Measurements from ENCODE around the gene WFDC1.
"Not testable (repeated sequence)": the region's sequence is repeated elsewhere in the genome, so short reads cannot be mapped to it uniquely, and the experiment has no call there.

The WFDC1 gene

GRCh38 chr16:84334058-84334457, 39.4 kb downstream of the WFDC1 start:
- Histone ChIP-seq H3K27ac (ENCODE audit: low read depth, low read length) (no peak overlapping the region), H3K36me3 (ENCODE audit: control insufficient read depth in 1 of 2, insufficient read depth in 2 of 2, low read length in 2 of 2) (no peaks in the 10 kb centered on the region), H3K4me1 (ENCODE audit: control insufficient read depth in 1 of 2, insufficient read depth in 2 of 2, low read length in 2 of 2) (peaks cover 11 to 21% of the 10 kb centered on the region in 2 donors), H3K4me3 (ENCODE audit: low read depth in 1 of 2, low read length in 2 of 2) (no peak overlapping the region), H3K9me3 (ENCODE audit: control insufficient read depth in 1 of 2, low read length in 2 of 2) (peaks cover 2 to 4% of the 10 kb centered on the region in 2 donors), H3K9ac (ENCODE audit: low read depth in 1 of 2, low read length in 2 of 2) (no peak overlapping the region), H3K27me3 (ENCODE audit: control insufficient read depth in 1 of 2, insufficient read depth in 2 of 2, low read length in 2 of 2) (no peaks in the 10 kb centered on the region)

GRCh38 chr16:84334482-84334881, 39.8 kb downstream of the WFDC1 start:
- H3K4me3 ChIP-seq (ENCODE audit: low read depth in 1 of 2, low read length in 2 of 2): no peak overlapping the region
- H3K27ac ChIP-seq (ENCODE audit: low read depth, low read length): no peak overlapping the region
- no peaks in the 10 kb centered on the region for H3K27me3 ChIP-seq (ENCODE audit: control insufficient read depth in 1 of 2, insufficient read depth in 2 of 2, low read length in 2 of 2)
- H3K4me1 ChIP-seq (ENCODE audit: control insufficient read depth in 1 of 2, insufficient read depth in 2 of 2, low read length in 2 of 2): peaks cover 11 to 19% of the 10 kb centered on the region in 2 donors
- H3K9ac ChIP-seq (ENCODE audit: low read depth in 1 of 2, low read length in 2 of 2): no peak overlapping the region
- peaks cover 2 to 4% of the 10 kb centered on the region in 2 donors for H3K9me3 ChIP-seq (ENCODE audit: control insufficient read depth in 1 of 2, low read length in 2 of 2)
- H3K36me3 ChIP-seq (ENCODE audit: control insufficient read depth in 1 of 2, insufficient read depth in 2 of 2, low read length in 2 of 2): no peaks in the 10 kb centered on the region

- not testable (repeated sequence) for H3K36me3 ChIP-seq (ENCODE audit: control insufficient read depth in 1 of 2, insufficient read depth in 2 of 2, low read length in 2 of 2); H3K9me3 ChIP-seq (ENCODE audit: control insufficient read depth in 1 of 2, low read length in 2 of 2); H3K27me3 ChIP-seq (ENCODE audit: control insufficient read depth in 1 of 2, insufficient read depth in 2 of 2, low read length in 2 of 2)
Measured at GRCh38 chr16:84337236-84337635, 42.6 kb downstream of the WFDC1 start.

GRCh38 chr16:84339311-84339710, 44.6 kb downstream of the WFDC1 start:
- Histone ChIP-seq H3K4me3 (ENCODE audit: low read depth in 1 of 2, low read length in 2 of 2) (no peak overlapping the region), H3K36me3 (ENCODE audit: control insufficient read depth in 1 of 2, insufficient read depth in 2 of 2, low read length in 2 of 2) (no peaks in the 10 kb centered on the region), H3K27ac (ENCODE audit: low read depth, low read length) (no peak overlapping the region), H3K4me1 (ENCODE audit: control insufficient read depth in 1 of 2, insufficient read depth in 2 of 2, low read length in 2 of 2) (peaks cover 26% of the 10 kb centered on the region in 2 donors), H3K27me3 (ENCODE audit: control insufficient read depth in 1 of 2, insufficient read depth in 2 of 2, low read length in 2 of 2) (no peaks in the 10 kb centered on the region), H3K9me3 (ENCODE audit: control insufficient read depth in 1 of 2, low read length in 2 of 2) (peaks cover 2 to 4% of the 10 kb centered on the region in 2 donors), H3K9ac (ENCODE audit: low read depth in 1 of 2, low read length in 2 of 2) (no peak overlapping the region)

More at GRCh38 chr16:84337236-84337635, 42.6 kb downstream of the WFDC1 start:
- H3K4me1 ChIP-seq (ENCODE audit: control insufficient read depth in 1 of 2, insufficient read depth in 2 of 2, low read length in 2 of 2): peaks cover 33 to 40% of the 10 kb centered on the region in 2 donors
- not testable (repeated sequence) for H3K9ac ChIP-seq (ENCODE audit: low read depth in 1 of 2, low read length in 2 of 2); H3K27ac ChIP-seq (ENCODE audit: low read depth, low read length); H3K4me3 ChIP-seq (ENCODE audit: low read depth in 1 of 2, low read length in 2 of 2)

- H3K27me3 ChIP-seq (ENCODE audit: control insufficient read depth in 1 of 2, insufficient read depth in 2 of 2, low read length in 2 of 2): no peaks in the 10 kb centered on the region
- no peak overlapping the region for H3K9ac ChIP-seq (ENCODE audit: low read depth in 1 of 2, low read length in 2 of 2)
- H3K9me3 ChIP-seq (ENCODE audit: control insufficient read depth in 1 of 2, low read length in 2 of 2): peaks cover 2 to 4% of the 10 kb centered on the region in 2 donors
Measured at GRCh38 chr16:84339766-84340165, 45.1 kb downstream of the WFDC1 start.

GRCh38 chr16:84340325-84341040, 45.8 kb downstream of the WFDC1 start:
- H3K9me3 ChIP-seq (ENCODE audit: control insufficient read depth in 1 of 2, low read length in 2 of 2): peaks cover 2 to 4% of the 10 kb centered on the region in 2 donors
- H3K27me3 ChIP-seq (ENCODE audit: control insufficient read depth in 1 of 2, insufficient read depth in 2 of 2, low read length in 2 of 2): no peaks in the 10 kb centered on the region
- H3K4me1 ChIP-seq (ENCODE audit: control insufficient read depth in 1 of 2, insufficient read depth in 2 of 2, low read length in 2 of 2): peaks cover 22% of the 10 kb centered on the region in 2 donors
- no peaks in the 10 kb centered on the region for H3K36me3 ChIP-seq (ENCODE audit: control insufficient read depth in 1 of 2, insufficient read depth in 2 of 2, low read length in 2 of 2)
- no peak overlapping the region for H3K27ac ChIP-seq (ENCODE audit: low read depth, low read length)
- no peak overlapping the region for H3K9ac ChIP-seq (ENCODE audit: low read depth in 1 of 2, low read length in 2 of 2)
- H3K4me3 ChIP-seq (ENCODE audit: low read depth in 1 of 2, low read length in 2 of 2): no peak overlapping the region

More at GRCh38 chr16:84339766-84340165, 45.1 kb downstream of the WFDC1 start:
- H3K4me1 ChIP-seq (ENCODE audit: control insufficient read depth in 1 of 2, insufficient read depth in 2 of 2, low read length in 2 of 2): peaks cover 22% of the 10 kb centered on the region in 2 donors
- no peaks in the 10 kb centered on the region for H3K36me3 ChIP-seq (ENCODE audit: control insufficient read depth in 1 of 2, insufficient read depth in 2 of 2, low read length in 2 of 2)
- no peak overlapping the region for H3K27ac ChIP-seq (ENCODE audit: low read depth, low read length)
- no peak overlapping the region for H3K4me3 ChIP-seq (ENCODE audit: low read depth in 1 of 2, low read length in 2 of 2)

GRCh38 chr16:84341528-84342295, 47.0 kb downstream of the WFDC1 start:
- Histone ChIP-seq H3K9ac (ENCODE audit: low read depth in 1 of 2, low read length in 2 of 2) (peak overlapping the region; percentile 20 to 30), H3K4me3 (ENCODE audit: low read depth in 1 of 2, low read length in 2 of 2) (peak overlapping the region; percentile 12 to 35), H3K4me1 (ENCODE audit: control insufficient read depth in 1 of 2, insufficient read depth in 2 of 2, low read length in 2 of 2) (peaks cover 22% of the 10 kb centered on the region in 2 donors), H3K27me3 (ENCODE audit: control insufficient read depth in 1 of 2, insufficient read depth in 2 of 2, low read length in 2 of 2) (no peaks in the 10 kb centered on the region), H3K36me3 (ENCODE audit: control insufficient read depth in 1 of 2, insufficient read depth in 2 of 2, low read length in 2 of 2) (no peaks in the 10 kb centered on the region), H3K27ac (ENCODE audit: low read depth, low read length) (no peak overlapping the region), H3K9me3 (ENCODE audit: control insufficient read depth in 1 of 2, low read length in 2 of 2) (peaks cover 2 to 4% of the 10 kb centered on the region in 2 donors)

- not testable (repeated sequence) for H3K36me3 ChIP-seq (ENCODE audit: control insufficient read depth in 1 of 2, insufficient read depth in 2 of 2, low read length in 2 of 2); H3K4me3 ChIP-seq (ENCODE audit: low read depth in 1 of 2, low read length in 2 of 2); H3K9me3 ChIP-seq (ENCODE audit: control insufficient read depth in 1 of 2, low read length in 2 of 2); H3K27ac ChIP-seq (ENCODE audit: low read depth, low read length); H3K27me3 ChIP-seq (ENCODE audit: control insufficient read depth in 1 of 2, insufficient read depth in 2 of 2, low read length in 2 of 2); H3K9ac ChIP-seq (ENCODE audit: low read depth in 1 of 2, low read length in 2 of 2)
- H3K4me1 ChIP-seq (ENCODE audit: control insufficient read depth in 1 of 2, insufficient read depth in 2 of 2, low read length in 2 of 2): peaks cover 22% of the 10 kb centered on the region in 2 donors
Measured at GRCh38 chr16:84343800-84344199, 49.1 kb downstream of the WFDC1 start.

- Histone ChIP-seq H3K9me3 (ENCODE audit: control insufficient read depth in 1 of 2, low read length in 2 of 2) (no peaks in the 10 kb centered on the region), H3K4me1 (ENCODE audit: control insufficient read depth in 1 of 2, insufficient read depth in 2 of 2, low read length in 2 of 2) (peaks cover 26 to 32% of the 10 kb centered on the region in 2 donors), H3K27me3 (ENCODE audit: control insufficient read depth in 1 of 2, insufficient read depth in 2 of 2, low read length in 2 of 2) (no peaks in the 10 kb centered on the region), H3K9ac (ENCODE audit: low read depth in 1 of 2, low read length in 2 of 2) (no peak overlapping the region), H3K36me3 (ENCODE audit: control insufficient read depth in 1 of 2, insufficient read depth in 2 of 2, low read length in 2 of 2) (no peaks in the 10 kb centered on the region), H3K4me3 (ENCODE audit: low read depth in 1 of 2, low read length in 2 of 2) (no peak overlapping the region), H3K27ac (ENCODE audit: low read depth, low read length) (no peak overlapping the region)
Measured at GRCh38 chr16:84344781-84345180, 50.1 kb downstream of the WFDC1 start.

GRCh38 chr16:84347161-84347560, 52.5 kb downstream of the WFDC1 start:
- no peak overlapping the region for H3K9ac ChIP-seq (ENCODE audit: low read depth in 1 of 2, low read length in 2 of 2)
- peaks cover 20 to 30% of the 10 kb centered on the region in 2 donors for H3K4me1 ChIP-seq (ENCODE audit: control insufficient read depth in 1 of 2, insufficient read depth in 2 of 2, low read length in 2 of 2)
- H3K4me3 ChIP-seq (ENCODE audit: low read depth in 1 of 2, low read length in 2 of 2): no peak overlapping the region
- H3K27ac ChIP-seq (ENCODE audit: low read depth, low read length): no peak overlapping the region
- H3K36me3 ChIP-seq (ENCODE audit: control insufficient read depth in 1 of 2, insufficient read depth in 2 of 2, low read length in 2 of 2): no peaks in the 10 kb centered on the region
- no peaks in the 10 kb centered on the region for H3K9me3 ChIP-seq (ENCODE audit: control insufficient read depth in 1 of 2, low read length in 2 of 2)
- no peaks in the 10 kb centered on the region for H3K27me3 ChIP-seq (ENCODE audit: control insufficient read depth in 1 of 2, insufficient read depth in 2 of 2, low read length in 2 of 2)

Measured in duodenal mucosa (tissue), 2 donors.